GM19468 (cell line): ENCODE results near the gene TAB2.

ENCODE experiments used
- ATAC-seq: cut with Tn5 transposase; IDR thresholded peaks from one replicate; pipeline ENCODE4 v1.9.1; 2021; ENCODE audit warnings: mild to moderate bottlenecking, moderate library complexity, moderate number of reproducible peaks; ENCODE audit not compliant: unreplicated experiment; ENCODE audit errors: extremely low read depth

TAB2 gene

GRCh38 chr6:149362289-149362688, 44.8 kb downstream of the TAB2 start:
- no peak for ATAC-seq

GRCh38 chr6:149363154-149363553, 45.6 kb downstream of the TAB2 start:
- ATAC-seq: no peak

- no peak for ATAC-seq
Observed at GRCh38 chr6:149364557-149364956, 47.0 kb downstream of the TAB2 start.

GRCh38 chr6:149365197-149365596, 47.7 kb downstream of the TAB2 start:
- no peak for ATAC-seq

GRCh38 chr6:149366267-149366921, 48.9 kb downstream of the TAB2 start:
- ATAC-seq: no peak

DNA sequence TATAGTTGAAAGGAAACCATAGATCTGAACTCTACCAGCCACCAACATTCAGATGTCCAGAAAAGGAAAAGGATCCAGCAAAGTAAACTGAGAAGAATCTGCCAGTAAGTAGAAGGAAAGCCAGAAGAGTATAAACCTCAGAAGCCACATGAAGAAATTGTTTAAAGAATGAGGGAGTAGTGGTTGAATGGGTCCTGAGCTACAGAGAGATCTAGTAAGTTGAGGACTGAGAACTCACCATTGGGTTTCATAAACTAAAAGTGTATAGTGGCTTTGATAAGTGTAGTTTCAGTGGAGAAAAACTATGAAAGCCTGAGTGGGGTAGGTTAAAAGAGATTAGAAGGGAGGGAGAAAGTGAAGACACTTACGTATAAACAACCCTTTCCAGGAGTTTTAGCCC, 50.6 kb downstream of the TAB2 start:
- no peak for ATAC-seq

DNA sequence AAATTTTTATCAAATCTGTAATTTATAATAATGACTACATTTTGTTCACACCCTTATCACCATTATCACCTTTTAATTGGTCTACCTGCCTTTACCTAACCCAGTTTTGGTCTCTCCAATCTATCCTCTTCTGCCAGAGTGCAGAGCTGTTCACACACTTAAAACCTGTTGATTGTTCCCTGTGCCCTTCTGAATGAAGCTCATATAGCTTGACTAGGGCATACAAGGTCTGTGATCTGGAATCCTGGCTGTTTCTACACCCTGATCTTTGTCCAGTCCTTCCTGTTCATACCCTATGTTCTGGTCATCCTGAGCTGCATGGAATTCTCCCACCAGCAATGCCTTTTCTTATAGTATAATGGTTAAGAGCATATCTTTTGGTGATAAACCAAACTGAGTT, 53.6 kb downstream of the TAB2 start:
- ATAC-seq: no peak

DNA sequence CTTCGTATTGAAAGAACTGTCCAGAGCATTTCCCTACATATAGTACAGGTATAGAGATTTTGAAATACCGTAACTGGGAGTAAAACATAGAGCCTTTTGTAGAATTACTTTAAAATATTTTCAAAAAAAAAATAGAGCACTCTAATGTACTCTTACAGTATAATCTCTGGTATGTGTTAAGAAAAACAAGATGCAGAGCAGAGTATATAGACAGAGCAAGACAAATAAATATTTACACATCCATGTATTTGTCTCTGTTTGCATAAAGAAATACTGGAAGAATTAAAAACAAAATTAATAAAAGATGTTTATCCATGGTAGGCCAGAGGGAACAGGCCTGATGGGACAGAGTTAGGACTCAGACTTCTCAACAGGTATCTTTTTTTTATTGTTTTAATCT, 54.5 kb downstream of the TAB2 start:
- ATAC-seq: no peak

GRCh38 chr6:149373511-149373910, 56.0 kb downstream of the TAB2 start:
- ATAC-seq: no peak

DNA sequence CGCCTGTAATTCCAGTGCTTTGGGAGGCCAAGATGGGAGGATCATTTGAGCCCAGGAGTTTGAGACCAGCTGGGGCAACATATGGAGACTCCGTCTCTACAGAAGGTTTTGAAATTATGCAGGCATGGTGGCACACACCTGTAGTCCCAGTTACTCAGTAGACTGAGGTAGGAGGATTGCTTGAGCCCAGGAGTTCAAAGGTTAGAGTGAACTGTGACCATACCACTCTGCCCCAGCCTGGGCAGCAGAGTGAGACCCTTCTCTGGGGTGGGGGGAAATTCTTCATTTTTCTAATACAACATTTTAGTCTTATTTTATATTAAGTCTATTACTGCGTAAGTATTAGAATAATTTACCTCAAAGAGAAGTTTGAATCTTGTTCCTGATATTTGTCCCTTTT, 62.5 kb downstream of the TAB2 start:
- no peak for ATAC-seq

DNA sequence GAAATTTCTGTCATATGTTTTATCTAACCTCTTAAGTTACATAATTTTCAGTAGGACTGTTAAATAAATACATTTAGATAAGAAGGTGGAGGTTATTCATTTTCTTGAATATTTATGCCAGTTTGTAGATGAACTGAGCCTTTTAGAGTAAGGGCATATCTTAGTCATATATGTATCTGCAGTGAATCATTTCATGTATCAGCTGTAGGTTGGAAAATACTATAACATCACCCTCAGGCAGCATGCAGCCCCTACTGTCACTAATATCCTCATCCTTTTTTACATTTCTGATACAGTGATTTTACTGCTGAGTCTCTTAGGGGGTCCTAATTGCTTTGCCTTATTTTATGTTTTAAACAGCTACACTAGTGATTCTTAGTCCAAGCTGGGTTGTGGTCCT, 63.0 kb downstream of the TAB2 start:
- ATAC-seq: no peak

- no peak for ATAC-seq
Observed at GRCh38 chr6:149383371-149383770, 65.9 kb downstream of the TAB2 start.

DNA sequence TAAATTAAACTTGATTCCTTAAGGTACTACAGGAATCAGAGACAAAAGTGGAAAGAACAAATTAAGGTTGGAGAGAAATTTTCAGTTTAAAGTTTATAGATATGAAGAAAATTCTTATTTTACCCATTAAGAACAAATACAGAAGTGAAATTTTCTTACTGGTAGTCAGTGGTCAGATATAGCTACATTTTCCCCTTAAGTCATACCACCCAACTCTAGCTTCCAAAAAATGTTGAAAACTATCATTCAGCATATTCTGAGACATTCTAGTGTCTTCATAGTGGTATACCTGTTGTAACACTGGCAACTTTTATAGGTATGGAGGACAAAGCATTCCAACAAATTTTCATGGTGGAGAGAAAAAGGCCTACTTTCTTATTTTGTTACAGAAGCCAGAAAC, 67.0 kb downstream of the TAB2 start:
- ATAC-seq: no peak

DNA sequence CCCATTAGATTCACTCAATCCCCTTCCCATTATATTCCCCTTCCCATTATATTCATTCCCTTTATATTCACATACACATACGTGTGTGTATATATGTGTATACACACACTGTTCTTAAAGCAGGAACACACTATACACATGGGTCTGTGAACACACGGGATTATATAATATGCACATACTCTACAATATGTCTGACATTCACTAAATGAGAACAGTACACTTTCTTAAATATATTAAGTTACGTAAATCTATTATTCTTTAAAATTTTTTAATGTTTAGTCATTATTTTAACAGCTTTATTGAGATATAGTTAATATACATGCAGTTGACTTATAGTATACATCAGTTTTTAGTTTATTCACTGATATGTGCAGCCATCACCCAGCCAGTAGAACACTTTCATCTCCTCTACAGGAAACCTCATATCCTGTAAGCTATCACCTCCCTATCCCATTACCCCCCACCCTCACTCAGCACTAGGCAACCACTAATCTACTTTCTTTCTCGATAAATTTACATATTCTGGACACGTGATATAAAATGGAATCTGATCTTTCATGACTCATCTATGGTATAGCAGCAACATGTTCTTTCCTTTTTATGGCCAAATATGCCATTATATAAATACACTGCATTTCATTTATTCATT, 68.6 kb downstream of the TAB2 start:
- ATAC-seq: no peak

- ATAC-seq: no peak
Observed at GRCh38 chr6:149387779-149388512, 70.4 kb downstream of the TAB2 start.

- ATAC-seq: no peak
Observed at GRCh38 chr6:149389509-149390297, 72.2 kb downstream of the TAB2 start.

GRCh38 chr6:149392093-149392492, 74.6 kb downstream of the TAB2 start:
- ATAC-seq: no peak

- no peak for ATAC-seq
Observed at GRCh38 chr6:149392535-149392934, 75.0 kb downstream of the TAB2 start.

DNA sequence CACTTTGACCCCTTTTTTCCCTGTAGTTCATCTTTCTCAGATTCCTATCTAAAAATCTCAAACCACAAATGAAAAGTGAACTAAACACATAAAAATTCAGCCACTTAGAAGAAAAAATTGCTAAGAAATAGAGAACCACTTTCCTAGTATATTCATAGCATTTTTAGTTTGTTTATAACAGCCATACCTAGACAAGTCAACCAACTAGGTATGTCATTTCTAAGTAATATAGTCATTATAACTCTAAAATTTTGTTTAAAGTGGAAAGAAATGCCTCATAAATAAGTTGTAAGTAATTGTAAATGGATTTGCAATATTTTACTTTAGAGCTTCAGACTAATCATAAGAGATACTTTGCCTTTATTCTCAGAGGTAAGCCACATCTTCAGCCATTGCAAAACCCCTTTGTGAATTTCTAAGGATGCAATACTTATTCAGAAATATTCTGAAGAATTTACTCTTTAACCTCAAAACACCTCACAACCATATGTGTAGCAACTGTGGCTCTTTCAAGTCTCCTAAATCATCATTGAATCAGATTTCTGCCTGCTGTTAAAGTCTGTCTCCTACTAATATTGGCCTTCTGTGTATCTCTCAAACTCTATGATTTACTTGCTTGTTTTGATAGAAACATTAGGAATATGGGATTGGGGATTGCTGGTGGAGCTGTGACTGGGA, 75.6 kb downstream of the TAB2 start:
- ATAC-seq: no peak

- no peak for ATAC-seq
Observed at GRCh38 chr6:149395185-149395584, 77.7 kb downstream of the TAB2 start.
